Measurements from ENCODE around the gene ABCG4. TPM values are rescaled to one million over a fixed set of nuclear protein-coding genes. Genes with fewer than 3 reads are reported as not detected.
A peak's percentile ranks its signal among the peaks of the same experiment; 100 is the strongest.

The ABCG4 gene
- total and polyA plus RNA-seq, 12 donors: 0.08 to 1.1 (median 0.29) TPM; not detected in 1

GRCh38 chr11:119149786-119150275 is 979 bp downstream of the ABCG4 start:
- no peaks in the 10 kb centered on the region for H3K27me3 ChIP-seq
- H3K9me3 ChIP-seq (replicated peaks in 1 of 3): no peaks in the 10 kb centered on the region
- intact Hi-C loops (cut with DNase I): loop anchor here in 1 of 2 donors (10.0 kb wide), 1 partner anchor 45 kb away; no protein-coding TSS in a partner anchor
- DNase-seq: no peak
- H3K36me3 ChIP-seq (replicated peaks in 1 of 2): no peaks in the 10 kb centered on the region
- 26 to 47% (median 39%) methylated on average over 15 to 33 of the region's 33 CpGs for WGBS, 4 donors
- TF ChIP-seq CTCF (IDR thresholded peaks at IDR 0.05) (no peak), POLR2A (IDR thresholded peaks at IDR 0.05) (no peak)
- H3K4me3 ChIP-seq: peak overlapping the region in 1 of 4 donors; percentile 60
- H3K27ac ChIP-seq: no peak overlapping the region
- peaks cover 11 to 13% of the 10 kb centered on the region in 2 donors for H3K4me1 ChIP-seq (replicated peaks in 1 of 2)

- no peak for DNase-seq
- H3K27ac ChIP-seq: no peak overlapping the region
- TF ChIP-seq POLR2A (IDR thresholded peaks at IDR 0.05) (no peak), CTCF (IDR thresholded peaks at IDR 0.05) (no peak)
- H3K4me1 ChIP-seq (replicated peaks in 1 of 2): peaks cover 11 to 13% of the 10 kb centered on the region in 2 donors
- 74 to 92% (median 76%) methylated on average over 7 to 9 of the region's 9 CpGs for WGBS, 4 donors
- H3K9me3 ChIP-seq (replicated peaks in 1 of 3): no peaks in the 10 kb centered on the region
- no peak overlapping the region for H3K4me3 ChIP-seq
- no peaks in the 10 kb centered on the region for H3K36me3 ChIP-seq (replicated peaks in 1 of 2)
- H3K27me3 ChIP-seq: no peaks in the 10 kb centered on the region
- intact Hi-C loops (cut with DNase I): no loop called here
These were observed 3.2 kb downstream of the ABCG4 start for GRCh38 chr11:119152043-119152442.

GRCh38 chr11:119152604-119153003 is 3.8 kb downstream of the ABCG4 start:
- Histone ChIP-seq H3K27ac (no peak overlapping the region), H3K36me3 (replicated peaks in 1 of 2) (no peaks in the 10 kb centered on the region), H3K4me1 (replicated peaks in 1 of 2) (peaks cover 11 to 13% of the 10 kb centered on the region in 2 donors), H3K4me3 (no peak overlapping the region), H3K27me3 (no peaks in the 10 kb centered on the region), H3K9me3 (replicated peaks in 1 of 3) (no peaks in the 10 kb centered on the region)
- intact Hi-C loops (cut with DNase I): no loop called here
- no peak for TF ChIP-seq CTCF (IDR thresholded peaks at IDR 0.05)
- TF ChIP-seq POLR2A (IDR thresholded peaks at IDR 0.05): no peak
- no peak for DNase-seq
- WGBS, 4 donors: 81 to 91% (median 87%) methylated on average over 4 of the region's 4 CpGs

GRCh38 chr11:119153049-119153818 is 4.4 kb downstream of the ABCG4 start:
- peaks cover 11 to 13% of the 10 kb centered on the region in 2 donors for H3K4me1 ChIP-seq (replicated peaks in 1 of 2)
- no peak for TF ChIP-seq POLR2A (IDR thresholded peaks at IDR 0.05)
- TF ChIP-seq CTCF (IDR thresholded peaks at IDR 0.05): no peak
- intact Hi-C loops (cut with DNase I): no loop called here
- no peak overlapping the region for H3K4me3 ChIP-seq
- H3K36me3 ChIP-seq (replicated peaks in 1 of 2): no peaks in the 10 kb centered on the region
- no peaks in the 10 kb centered on the region for H3K27me3 ChIP-seq
- H3K9me3 ChIP-seq (replicated peaks in 1 of 3): no peaks in the 10 kb centered on the region
- WGBS, 4 donors: 74 to 87% (median 80%) methylated on average over 8 to 9 of the region's 9 CpGs
- H3K27ac ChIP-seq: no peak overlapping the region
- no peak for DNase-seq

Measured in adrenal gland (tissue), 12 donors.